ENCODE measurements around the gene PCGF5.
"Not testable (repeated sequence)": the region's sequence is repeated elsewhere in the genome, so short reads cannot be mapped to it uniquely, and the experiment has no call there.

PCGF5 gene

DNA sequence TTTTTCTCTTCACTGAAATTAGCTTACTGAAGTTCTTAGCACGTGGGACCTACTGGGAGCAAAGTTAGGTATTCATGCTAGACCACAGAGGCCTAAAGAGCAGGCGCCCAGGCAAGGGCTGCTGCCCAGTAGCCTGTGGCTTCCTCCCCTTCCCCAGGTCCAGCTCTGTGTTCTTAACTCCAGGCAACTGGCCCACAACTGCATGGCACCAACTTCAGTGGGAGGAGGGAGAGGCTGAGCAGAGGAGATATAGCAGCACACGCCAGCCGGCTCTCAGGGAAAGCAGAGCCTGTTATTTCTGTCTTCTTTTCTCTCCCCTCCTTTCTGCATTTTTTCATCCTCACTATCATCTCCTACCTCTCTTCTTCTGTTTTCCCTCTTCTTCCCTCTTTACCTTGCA, 67.4 kb downstream of the PCGF5 start:
- no peak for ATAC-seq

DNA sequence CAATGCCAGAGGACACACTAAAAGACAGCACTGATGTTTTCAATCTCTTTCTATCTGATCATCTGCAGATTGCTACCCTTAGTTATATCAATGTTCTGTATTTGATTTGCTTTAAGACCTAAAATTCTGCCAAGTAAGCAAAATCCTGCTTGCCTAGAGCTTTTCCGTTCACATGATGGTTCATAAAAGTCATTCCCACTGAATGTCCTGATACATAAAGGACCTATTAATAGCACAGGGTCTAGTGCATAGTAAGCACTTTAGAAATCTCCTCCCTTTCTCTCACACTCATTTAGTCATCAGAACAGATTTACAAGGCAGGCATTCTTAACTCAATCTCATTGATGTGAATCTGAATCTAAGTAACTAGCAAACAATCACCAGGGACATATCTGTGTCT, 68.8 kb downstream of the PCGF5 start:
- ATAC-seq = no peak

DNA sequence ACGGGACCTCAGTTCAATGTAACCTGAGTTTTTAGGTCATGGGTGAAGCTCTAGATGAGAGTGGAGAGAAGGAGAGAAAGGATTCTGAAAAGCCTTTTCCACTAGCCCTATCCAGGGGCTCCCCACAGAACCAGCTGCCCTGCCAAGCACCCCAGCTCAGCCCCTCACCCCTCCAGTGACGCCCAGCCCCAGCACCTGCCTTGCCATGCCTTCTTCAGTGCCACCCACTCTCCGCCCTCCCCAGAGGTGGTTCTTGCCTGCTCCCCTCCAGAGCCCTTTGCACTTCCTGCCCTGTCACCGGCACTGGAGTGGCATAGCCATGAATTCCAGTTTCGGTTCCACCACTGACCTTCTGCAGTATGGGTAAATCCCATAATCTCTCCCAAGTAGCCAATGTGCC, 70.1 kb downstream of the PCGF5 start:
- ATAC-seq = no peak

DNA sequence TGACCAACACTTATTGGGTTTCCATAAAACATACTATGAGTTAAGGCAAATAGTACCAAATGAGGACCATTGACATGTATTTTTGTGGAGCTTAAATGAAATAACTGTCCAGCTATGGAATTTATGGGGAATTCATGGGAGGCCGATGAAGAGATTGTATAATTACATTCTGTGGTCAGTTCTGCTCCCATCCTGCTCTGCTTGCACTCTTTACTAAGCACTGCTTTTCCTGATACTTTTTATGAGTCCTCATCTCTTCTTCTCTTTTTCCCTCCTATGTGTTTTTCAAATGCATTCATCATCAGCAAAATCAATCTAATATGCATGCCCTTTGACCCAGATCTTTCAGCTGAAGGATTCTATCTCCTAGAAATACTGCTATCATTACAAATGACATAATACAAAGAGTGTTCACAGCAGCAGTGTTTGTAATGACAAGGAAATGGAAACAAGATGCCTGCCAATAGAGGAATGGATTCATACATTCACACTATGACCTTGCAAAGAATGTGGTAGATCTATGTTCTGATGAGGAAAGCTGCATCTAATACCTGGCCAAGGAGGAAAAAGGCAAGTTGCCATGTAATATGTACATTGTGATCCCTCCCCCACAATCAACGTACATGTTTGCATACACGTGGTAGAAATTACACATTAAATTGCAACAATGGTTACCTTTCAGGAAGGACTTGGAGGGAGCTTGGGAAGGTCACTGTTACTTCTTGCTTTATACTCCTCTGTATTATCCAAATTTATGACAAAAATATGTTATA, 73.9 kb downstream of the PCGF5 start:
- ATAC-seq = no peak

DNA sequence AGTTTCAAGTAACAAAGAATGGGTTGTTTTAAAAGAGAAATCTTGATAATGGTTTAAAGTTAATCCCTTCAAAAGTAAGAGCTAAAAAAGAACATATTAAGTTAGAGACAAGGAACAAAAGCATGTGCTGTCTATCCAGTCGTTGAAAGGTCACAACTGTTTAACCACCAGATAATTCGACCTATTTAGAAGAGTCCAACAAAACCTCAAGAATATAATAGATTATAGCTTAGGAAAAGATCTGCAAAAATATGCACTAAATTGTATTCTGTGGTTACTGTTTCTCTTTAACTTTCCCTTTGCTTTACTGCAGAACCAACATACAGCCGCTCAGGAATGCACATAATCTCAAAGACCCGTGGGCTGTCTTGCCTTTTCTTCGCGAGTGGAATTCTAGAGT, 74.9 kb downstream of the PCGF5 start:
- no peak for ATAC-seq

DNA sequence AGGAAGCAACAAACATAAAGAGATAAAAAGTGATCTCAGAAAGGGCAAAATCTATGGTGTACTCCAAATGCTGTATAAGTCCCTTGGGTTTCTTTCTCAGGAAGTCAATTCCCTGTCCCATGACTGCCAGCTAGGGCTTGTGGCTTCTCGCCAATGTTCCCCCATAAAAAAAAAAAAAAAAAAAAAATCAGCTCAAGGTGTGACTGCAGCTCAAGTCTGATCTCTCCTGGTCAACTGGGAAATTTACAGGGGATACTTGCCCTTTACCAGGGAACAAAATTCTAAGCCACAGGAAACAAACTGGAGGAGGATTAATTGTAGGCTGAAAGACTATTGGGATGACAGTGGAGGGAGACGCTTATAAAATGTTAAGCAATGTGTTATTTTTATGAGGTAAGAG, 76.0 kb downstream of the PCGF5 start:
- ATAC-seq = no peak

DNA sequence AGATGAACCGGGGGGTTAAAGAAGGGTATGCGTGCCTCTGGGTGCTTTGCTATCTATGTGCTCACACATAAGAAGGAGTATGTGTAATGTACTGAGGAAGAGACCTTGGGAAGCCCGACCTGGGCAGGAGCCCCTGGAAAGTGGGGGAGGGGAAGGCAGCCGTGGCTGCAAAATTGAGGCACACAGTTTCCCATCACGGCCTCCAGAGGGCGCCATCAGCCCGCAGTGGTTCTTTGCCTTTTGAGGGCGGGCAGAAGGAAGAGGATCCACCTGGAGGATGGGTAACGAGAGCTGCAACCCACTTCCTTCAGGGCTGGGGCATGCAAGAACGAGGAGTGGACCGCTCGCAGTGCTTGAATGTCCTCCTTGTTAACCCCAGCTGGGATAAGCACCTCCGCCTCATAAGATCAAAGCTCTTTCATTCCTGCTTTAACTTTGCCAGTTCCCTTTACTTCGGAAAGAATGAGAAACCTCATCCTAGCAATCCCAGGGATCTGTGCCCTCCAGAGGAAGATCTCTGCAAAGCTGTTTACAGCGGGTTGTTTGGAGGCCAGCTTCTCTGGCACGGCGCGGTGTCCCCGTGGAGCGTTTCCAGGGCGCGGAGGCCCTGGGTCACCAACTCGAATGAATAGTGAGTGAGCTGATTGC, 77.9 kb downstream of the PCGF5 start:
- ATAC-seq = peak; percentile 87 to 89

DNA sequence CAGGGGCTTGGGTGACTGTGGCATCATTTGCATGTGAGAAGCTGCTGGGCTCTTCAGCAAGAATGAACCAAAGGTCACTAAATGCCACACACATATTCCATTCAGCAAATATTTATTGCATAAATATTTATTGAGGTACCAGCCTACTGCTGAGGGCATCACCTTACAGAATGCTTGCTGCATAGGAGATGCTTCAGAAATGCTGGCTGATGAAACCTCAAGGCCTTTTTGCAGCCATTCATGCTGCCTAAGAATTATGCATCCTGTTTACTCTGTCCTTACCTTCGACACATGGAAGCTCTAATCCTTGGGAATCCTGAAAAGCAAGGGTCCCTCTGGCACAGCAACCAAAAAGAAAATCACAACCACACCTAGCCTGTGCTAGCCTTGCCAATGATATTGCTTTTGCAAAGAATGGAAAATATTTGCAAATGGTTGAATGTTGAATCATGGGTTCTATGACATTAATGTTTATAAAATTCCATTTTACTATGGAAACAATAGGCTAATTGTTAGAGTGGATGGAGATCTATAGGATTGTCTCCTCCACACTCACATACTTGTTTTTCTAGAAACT, 79.6 kb downstream of the PCGF5 start:
- ATAC-seq = no peak

DNA sequence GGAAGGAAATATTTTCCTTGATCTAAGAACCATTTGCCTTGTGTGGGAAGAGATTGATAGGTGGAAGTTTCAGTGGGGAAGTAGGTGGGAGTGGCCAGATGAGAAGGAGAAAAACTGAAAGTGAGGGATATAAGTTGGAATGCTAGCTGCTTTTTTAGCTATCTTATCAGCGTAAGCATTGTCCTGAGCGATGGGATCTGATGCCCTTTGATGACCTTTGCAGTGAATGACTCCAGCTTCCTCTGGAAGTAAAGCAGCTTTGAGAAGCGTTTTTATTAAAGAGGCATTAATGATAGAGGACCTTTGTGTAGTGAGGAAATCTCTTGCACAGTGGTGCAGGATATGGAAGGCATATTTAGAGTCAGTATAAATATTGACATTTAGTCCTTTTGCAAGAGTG, 82.5 kb downstream of the PCGF5 start:
- not testable (repeated sequence) for ATAC-seq

DNA sequence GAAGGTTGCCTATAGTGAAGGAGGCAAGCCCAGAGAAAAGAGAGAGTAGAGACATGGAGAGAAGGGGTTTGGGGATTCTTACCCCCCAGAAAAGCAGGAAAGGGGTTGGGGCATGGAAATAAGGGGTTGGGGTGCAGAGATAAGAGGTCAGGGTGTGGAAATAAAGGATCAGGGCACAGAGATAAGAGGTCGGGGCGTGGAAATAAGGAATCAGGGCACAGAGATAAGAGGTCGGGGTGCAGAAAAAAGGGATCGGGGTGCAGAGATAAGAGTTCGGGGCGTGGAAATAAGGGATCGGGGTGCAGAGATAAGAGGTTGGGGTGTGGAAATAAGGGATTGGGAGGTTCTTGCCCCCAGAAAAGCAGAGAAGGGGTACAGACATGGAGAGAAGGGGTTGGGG, 85.5 kb downstream of the PCGF5 start:
- ATAC-seq = not testable (repeated sequence)

DNA sequence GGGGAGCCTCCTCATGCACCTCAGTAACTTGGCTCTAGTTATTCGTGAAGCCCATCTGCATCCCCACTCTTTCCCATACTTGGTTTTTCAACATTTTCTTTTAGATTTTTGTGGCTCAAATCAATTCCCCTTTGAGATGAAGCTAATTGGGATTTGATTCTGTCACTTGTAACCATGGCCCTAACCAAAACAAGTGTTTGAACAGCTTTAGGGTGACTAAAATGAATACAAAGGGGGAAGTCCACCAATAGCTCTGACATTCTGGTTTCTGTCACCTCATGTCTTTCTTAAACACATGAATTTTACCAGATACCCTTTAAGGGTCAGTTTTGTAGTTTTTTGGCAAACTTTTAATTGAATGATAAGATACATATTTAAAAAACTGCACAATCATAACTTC, 87.0 kb downstream of the PCGF5 start:
- no peak for ATAC-seq

DNA sequence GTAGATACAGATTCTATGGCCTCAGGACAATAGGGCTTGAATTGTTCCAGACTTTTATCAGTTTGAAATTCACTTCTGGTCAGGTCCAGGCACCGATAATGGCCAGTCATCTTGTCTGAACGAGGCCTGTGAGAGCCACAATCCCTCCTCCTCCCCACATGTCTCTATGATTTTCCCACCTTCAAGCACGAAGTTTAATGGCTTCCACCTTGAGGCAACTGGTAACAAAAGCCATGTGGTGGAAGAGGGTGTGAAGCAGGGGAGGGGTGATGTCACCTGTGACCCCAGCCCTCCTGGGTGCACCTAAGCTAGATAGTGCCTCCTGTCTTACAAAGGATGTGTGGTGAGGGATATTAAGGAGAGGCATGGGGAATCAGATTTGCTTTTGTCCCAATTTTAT, 89.2 kb downstream of the PCGF5 start:
- ATAC-seq = no peak

DNA sequence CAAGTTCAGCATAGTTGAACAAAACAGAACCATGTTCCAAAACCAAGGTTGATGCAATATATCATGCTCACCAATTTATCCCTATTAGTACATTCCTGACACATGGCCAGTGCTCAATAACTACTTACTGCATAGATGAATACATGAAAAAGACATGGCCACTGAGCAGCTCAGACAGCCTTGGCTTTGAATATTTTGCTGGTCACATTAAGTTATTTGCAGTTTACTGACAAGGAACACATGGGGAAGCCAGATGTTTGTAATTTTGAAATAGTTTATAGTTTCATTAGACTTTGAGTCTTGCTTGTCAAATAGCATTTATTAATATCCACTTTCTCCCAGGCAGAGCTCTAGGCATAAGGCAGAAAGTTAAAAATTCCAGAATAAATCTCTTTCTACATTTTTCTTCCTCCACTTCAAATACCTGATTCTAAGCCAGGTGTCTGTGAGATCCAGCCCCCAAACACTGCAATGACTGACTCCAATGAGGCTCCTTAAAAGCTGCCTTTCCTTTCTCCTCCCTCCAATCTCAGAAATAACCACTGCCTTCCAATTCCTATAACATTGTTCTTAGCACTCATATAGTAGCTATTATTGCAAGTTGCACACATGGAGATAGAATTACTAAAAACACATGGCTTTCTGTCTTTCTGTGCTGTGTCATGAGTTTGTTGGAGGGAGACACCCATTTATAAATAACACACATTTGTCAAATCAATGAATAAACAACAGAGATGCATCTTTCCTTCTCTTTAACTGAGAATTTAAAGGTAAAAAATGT, 91.3 kb downstream of the PCGF5 start:
- no peak for ATAC-seq

DNA sequence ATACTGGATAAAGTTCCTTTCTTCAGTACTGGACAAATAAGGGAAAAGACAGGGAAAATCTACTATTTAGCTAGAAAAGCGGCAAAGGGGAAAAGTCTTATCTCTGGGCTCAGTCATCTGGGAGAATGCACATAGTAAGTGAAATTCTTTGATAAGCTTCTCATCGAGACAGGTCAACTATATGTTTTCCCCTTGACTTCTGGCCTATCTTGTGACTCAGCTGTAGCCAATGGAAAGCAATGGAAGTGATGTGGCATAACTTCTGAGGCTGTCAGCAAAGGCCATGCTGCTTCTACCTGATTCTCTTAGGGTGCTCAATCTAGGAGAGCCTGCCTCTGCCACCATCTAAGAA, 91.9 kb downstream of the PCGF5 start:
- ATAC-seq = no peak

DNA sequence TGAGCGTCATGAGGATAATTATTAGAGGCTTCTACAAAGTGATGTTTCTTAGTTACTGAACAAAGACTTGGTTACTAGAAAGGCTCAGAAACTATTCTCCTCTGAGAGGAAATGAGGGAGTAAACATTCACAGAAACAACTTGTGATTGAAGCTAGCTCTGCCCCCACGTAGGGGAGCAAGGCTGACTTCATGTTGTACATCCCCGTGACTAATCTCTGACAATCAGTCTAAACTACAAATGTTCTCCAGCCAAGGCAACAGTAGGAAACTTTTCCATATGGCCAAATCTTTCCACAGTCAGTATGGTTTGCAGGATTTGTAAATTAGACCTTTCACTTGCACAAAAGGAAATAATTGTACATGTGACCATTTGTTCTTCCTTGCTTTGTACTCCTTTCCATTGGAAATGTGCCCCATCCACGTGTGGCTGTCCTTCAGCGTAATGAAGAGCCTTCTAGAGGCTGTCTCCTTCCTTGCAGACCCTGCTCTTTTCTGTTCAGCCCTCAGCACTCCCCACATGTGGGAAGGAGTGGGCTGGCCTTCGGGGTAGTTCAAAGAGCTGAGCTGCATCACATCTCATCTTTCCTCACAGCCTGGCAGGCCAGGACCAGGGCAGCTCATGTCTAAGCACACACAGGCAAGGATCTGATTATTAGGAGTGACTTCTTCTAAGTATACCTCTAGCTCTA, 93.5 kb downstream of the PCGF5 start:
- peak; percentile 51 to 56 for ATAC-seq

DNA sequence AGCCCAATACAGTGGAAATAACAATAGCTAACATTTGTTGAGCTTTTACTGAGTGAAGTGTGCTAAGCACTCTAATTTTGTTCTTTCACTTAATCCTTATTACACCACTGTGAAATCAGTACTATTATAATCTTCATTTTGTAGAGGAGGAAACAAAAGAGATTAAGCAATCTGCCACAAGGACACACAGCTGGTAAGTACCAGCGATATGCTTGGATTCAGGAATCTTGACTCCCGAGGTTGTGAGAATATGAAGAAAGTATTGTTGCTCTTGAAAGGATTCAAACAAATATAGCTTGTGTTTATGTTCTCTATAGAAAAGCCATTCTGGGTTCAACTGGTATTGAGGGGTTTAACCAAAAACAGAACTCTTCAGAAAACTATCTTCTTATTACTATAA, 96.0 kb downstream of the PCGF5 start:
- no peak for ATAC-seq

DNA sequence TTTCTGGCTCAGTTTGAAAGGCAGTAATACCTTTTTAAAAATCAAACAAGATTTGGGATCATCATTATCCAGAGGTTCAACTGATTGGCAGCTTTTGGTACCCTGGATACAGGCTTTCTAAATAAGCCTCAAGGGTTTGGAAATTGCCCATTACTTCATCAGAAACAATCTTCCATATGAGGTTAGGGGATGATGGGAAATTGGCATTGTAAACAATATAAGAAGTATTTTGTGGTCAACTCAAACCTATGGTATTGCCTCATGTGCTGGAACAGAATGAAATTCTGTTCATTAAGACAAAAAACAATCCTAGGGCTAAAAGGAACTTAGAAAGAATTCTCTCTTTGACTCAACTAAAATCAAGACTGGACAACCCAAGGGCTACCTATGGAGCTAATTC, 97.1 kb downstream of the PCGF5 start:
- ATAC-seq = no peak

DNA sequence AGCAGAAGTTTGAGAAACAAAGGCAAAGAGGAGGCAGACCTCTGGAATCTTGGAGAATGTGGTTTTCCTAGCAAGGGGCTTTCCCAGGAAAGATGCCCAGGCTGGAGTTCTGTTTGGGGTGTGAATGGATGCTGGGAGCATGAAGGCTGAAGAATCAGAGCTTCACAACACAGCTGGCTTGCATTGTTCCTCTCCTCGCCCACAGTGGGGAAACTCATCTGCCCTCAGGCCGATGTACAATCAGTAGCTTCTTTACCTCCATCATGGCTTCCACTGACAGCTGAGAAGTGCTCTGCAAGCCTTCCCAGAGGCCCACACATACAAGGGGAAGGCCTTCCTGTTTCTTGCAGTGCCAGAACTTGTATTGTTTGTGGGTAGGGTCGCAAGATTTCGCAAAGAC, 98.9 kb downstream of the PCGF5 start:
- no peak for ATAC-seq

DNA sequence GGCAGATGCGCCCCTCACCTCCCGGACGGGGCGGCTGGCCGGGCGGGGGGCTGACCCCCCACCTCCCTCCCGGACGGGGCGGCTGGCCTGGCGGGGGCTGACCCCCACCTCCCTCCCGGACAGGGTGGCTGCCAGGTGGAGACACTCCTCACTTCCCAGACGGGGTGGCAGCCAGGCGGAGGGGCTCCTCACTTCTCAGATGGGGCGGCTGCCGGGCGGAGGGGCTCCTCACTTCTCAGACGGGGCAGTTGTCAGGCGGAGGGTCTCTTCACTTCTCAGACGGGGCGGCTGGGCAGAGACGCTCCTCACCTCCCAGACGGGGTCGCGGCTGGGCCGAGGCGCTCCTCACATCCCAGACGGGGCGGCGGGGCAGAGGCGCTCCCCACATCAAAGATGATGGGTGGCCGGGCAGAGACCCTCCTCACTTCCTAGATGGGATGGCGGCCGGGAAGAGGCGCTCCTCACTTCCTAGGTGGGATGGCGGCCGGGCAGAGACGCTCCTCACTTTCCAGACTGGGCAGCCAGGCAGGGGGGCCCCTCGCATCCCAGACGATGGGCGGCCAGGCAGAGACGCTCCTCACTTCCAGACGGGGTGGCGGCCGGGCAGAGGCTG, 102.9 kb downstream of the PCGF5 start:
- ATAC-seq = not testable (repeated sequence)

DNA sequence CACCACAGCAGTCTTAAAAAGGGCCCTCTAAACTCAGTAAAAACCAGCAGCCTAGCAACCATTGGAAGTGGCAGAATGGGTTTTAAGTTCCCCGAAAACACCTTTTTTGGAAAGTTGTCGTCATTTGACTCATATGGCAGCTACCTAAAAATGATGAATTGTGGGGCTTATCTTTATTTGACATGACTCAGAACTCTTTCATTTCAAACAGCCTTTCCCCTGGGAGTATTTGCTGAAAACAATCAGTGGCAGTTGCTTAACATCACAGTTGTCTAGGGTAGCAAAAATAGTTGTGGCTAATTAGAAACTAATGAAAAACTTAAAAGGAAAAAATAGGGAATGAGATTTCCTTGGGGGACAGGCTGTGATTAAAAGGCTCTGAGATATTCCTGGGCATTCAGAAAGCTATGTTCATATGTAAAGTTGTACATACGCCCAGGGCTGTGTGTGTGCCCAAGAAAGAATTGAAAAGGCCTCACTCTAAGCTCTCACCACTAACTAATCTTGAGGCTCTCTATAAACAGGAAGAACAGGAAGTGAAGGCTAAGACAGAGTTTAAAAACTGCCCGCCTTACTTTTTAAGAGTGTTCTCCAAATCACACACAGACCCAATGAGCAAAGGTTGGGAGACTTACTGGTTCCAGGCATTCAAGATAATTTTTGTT, 108.0 kb downstream of the PCGF5 start:
- ATAC-seq = no peak
